Fibroblast of the aortic adventitia (primary cell): ENCODE data around the gene HYAL1. TPM values are rescaled to one million over a fixed set of nuclear protein-coding genes. Genes with fewer than 3 reads are reported as not detected.
A peak's percentile ranks its signal among the peaks of the same experiment; 100 is the strongest.

Source experiments
- DNase-seq: peaks from one replicate; pipeline ENCODE4 v3.0.0-alpha.2; 2010; ENCODE audit warnings: low read depth
- H3K4me3 ChIP-seq: 2 replicates; pipeline ENCODE4 v1.5.1; 2011; ENCODE audit warnings: low read depth, mild to moderate bottlenecking, control low read depth, low read length, moderate library complexity
- CTCF ChIP-seq: IDR thresholded peaks from 2 replicates; pipeline ENCODE4 v1.5.1; 2011; ENCODE audit warnings: mild to moderate bottlenecking, low read length, control low read depth, inconsistent platforms; ENCODE audit not compliant: insufficient read depth
- total RNA-seq: library from RNA; depleted of rRNA; stranded (reverse); fragments of >200 nt; gene quantifications from 2 replicates; pipeline ENCODE4 v1.2.3, GENCODE V29; 2012; ENCODE audit warnings: low replicate concordance

Gene HYAL1
- total RNA-seq, 1 donor = 0.90 TPM

DNA sequence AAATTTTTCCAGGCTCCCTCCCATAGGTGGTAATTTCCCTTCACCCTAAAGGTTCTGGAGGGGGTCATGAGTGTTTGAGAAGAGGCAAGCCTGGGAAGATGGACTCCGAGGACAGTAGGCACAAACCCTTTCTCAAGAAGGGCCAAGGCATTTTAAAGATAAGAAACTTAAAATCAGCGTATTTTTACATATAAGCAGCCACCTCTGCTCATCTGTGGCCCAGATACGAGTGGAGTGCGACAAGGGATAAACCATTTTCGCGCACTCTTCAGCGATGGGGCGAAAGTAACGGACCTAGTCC is 36.7 kb upstream of the HYAL1 start:
- no peak for TF ChIP-seq CTCF
- no peak for DNase-seq
- H3K4me3 ChIP-seq = peak overlapping the region; percentile 69

DNA sequence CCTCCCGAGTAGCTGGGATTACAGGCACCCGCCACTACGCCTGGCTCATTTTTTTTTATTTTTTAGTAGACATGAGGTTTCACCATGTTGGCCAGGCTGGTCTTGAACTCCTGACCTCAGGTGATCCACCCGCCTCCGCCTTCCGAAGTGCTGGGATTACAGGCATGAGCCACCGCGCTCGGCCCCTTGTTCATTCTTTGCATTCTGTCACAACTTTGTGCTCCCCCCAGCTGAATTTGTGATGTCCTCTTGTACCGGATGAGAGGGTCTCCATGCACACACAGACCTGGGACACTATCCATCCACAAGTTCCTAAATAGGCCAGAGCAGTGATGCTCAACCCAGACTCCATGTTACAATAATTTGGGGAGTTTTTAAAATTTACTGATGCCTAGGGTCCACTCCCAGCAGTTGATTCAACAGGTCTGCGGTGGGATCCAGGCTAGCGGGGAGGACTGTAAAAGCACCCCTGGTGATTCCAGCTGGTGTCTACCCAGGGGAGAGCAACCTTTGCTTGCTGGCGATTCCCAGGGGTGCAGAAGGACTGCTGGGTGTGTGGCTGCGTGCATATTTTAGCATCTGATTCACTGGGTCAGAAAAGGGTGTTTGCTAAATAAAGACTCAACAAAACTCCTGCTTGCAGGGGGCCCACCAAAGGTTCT is 36.2 kb upstream of the HYAL1 start:
- peak overlapping the region; percentile 69 for H3K4me3 ChIP-seq
- no peak for TF ChIP-seq CTCF
- peak; percentile 65 for DNase-seq

DNA sequence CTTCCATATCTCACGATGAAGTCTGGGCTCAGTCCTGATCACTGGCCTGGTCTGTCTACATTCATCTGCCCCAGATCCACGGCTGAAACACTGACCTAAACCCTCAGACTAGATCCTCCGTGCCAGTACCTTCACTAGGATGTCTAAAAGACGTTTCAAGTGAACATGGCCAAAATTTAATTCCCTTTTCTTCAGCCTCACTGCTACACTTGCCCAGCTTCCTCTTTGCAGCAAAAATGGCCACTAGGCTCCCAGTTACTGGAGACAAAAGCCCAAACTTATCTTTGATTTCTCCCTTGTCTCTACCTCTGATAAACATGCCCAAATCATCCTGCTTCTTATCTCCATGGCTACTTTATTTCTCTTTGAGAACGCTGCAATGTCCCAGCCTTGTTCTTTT is 35.6 kb upstream of the HYAL1 start:
- no peak for DNase-seq
- no peak for TF ChIP-seq CTCF
- peak overlapping the region; percentile 32 for H3K4me3 ChIP-seq

DNA sequence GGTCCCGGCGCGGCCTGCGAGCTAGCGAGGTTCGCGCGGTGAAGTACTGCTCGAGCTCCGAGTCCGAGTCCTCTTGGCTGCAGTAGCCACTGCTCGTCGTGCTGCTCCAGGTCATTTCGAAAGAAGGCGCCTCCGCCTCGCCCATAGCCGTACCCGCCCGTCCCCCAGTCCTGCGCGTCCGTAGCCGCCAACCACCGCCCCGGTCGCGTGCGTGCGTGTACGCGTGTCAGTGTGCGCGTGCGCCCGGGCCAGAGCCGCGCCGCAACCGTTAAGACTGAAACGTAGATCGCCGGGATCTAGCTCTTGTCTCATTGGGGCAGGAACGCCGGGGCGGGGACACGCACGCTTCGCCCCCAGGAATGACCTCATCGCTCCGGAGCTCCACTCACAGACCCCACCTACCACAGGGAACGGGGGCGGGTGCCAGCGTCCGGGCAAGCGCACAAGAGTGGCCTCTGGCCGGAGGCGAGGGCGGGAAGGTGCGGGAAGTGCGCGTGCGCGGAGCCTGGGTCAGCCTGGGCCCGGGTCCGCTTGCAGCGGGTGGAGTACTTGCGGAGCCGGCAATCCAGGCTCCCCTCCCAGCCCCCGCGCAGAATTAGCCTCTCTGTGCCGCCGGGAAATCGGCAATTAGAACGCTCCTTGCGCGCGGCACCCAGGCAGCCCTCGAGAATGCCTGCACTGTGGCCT is 33.9 kb upstream of the HYAL1 start:
- H3K4me3 ChIP-seq = peak overlapping the region; percentile 75
- peak; percentile 99 for DNase-seq
- no peak for TF ChIP-seq CTCF

DNA sequence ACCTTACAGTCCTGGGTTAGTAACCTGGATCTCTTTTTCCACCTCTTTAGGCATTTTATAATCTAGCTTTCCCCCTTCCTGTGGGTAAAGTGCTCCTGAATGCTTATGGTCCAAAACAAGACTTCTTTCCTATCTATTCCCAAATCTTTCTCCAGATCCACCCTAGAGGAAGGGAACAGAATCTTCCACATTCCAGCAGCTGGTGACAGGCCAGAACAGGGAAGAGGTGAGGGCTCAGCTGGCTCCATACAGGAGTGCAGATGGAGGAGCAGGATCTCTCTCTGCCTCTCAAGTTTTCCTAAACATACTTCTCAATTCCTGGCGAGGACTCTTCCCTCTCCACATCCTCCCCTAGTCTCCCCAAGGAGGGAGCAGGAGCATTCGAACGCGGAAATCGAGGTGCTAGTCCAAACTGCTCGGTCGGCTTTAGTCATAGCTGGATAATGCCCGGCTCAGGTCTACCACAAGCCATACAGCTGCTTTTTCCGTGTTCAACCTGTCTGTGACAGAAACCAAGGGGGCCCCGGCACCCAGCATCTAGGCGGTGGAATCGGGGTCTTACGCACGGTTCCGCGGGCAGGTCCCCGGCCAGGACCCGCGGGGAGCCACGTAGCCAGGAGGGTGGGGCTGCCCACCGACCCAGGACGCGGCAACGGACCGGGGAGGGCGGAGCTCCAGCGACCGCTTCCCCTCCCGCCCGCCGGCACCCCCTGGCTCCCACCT is 33.2 kb upstream of the HYAL1 start:
- TF ChIP-seq CTCF = peak; percentile 13
- H3K4me3 ChIP-seq = peak overlapping the region; percentile 75
- DNase-seq = peak; percentile 45

- peak overlapping the region; percentile 28 for H3K4me3 ChIP-seq
- TF ChIP-seq CTCF = no peak
- DNase-seq = peak; percentile 57
Measured at GRCh38 chr3:50334339-50335075, 31.1 kb upstream of the HYAL1 start.
